Subcutaneous abdominal adipose tissue (tissue), 5 donors: Measurements from ENCODE around the gene LRRC3B.

ENCODE experiments used
- H3K27ac ChIP-seq: one replicate; pipeline ENCODE4 v1.7.0; 2013; ENCODE audit warnings: low read depth, mild to moderate bottlenecking, inconsistent platforms, low read length, moderate library complexity
- H3K27me3 ChIP-seq, 5 donors: one replicate each; pipeline ENCODE4 v1.7.0; 2013; ENCODE audit warnings: low read length in 5 of 5, inconsistent platforms in 1 of 5; ENCODE audit not compliant: control insufficient read depth in 5 of 5, insufficient read depth in 4 of 5
- H3K36me3 ChIP-seq, 5 donors: one replicate each; pipeline ENCODE4 v1.7.0; 2013; ENCODE audit warnings: low read length in 5 of 5; ENCODE audit not compliant: control insufficient read depth in 5 of 5, insufficient read depth in 5 of 5
- H3K4me1 ChIP-seq, 5 donors: one replicate each; pipeline ENCODE4 v1.7.0; 2013; ENCODE audit warnings: low read length in 5 of 5, mild to moderate bottlenecking in 3 of 5, moderate library complexity in 1 of 5; ENCODE audit not compliant: control insufficient read depth in 5 of 5, insufficient read depth in 5 of 5
- H3K4me3 ChIP-seq, 5 donors: one replicate each; pipeline ENCODE4 v1.7.0; 2013; ENCODE audit warnings: low read length in 5 of 5, low read depth in 1 of 5
- H3K9ac ChIP-seq, 5 donors: one replicate each; pipeline ENCODE4 v1.7.0; 2013; ENCODE audit warnings: low read length in 5 of 5, mild to moderate bottlenecking in 4 of 5, moderate library complexity in 3 of 5
- H3K9me3 ChIP-seq, 5 donors: one replicate each; pipeline ENCODE4 v1.7.0; 2013; ENCODE audit warnings: low read length in 5 of 5; ENCODE audit not compliant: control insufficient read depth in 5 of 5
- donor health status: healthy.
- donor health status: healthy.
- donor health status: healthy.
- donor health status: healthy.
- donor health status: healthy.

LRRC3B gene

DNA sequence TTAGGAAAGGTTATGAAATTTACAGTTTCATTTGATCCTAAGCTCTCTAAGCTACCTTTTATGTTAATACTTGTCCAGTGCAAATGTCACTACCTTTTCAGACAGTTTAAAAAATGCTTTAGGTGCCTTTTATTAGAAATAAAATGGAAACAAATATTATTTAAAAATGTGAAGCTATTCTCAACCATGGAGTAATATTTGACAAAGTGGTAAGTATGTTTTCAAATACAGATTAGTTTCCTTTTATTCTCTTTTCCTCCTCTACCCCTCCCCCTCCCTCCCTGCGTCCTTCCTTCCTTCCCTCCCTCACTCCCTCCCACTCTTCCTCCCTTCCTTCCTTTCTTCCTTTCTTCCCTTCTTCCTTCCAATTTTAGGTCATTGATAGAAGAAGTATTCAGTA lies 6.3 kb downstream of the LRRC3B start:
- Histone ChIP-seq H3K4me3 (no peak overlapping the region), H3K27ac (no peak overlapping the region), H3K9me3 (no peaks in the 10 kb centered on the region), H3K36me3 (no peaks in the 10 kb centered on the region), H3K27me3 (peaks cover 4 to 14% (median 7%) of the 10 kb centered on the region in 5 donors), H3K4me1 (peaks cover 0 to 3% (median 0%) of the 10 kb centered on the region in 5 donors), H3K9ac (no peak overlapping the region)

- no peak overlapping the region for H3K9ac ChIP-seq
- no peaks in the 10 kb centered on the region for H3K9me3 ChIP-seq
- H3K27ac ChIP-seq: no peak overlapping the region
- no peaks in the 10 kb centered on the region for H3K27me3 ChIP-seq
- H3K4me3 ChIP-seq: no peak overlapping the region
- peaks cover 0 to 3% (median 0%) of the 10 kb centered on the region in 5 donors for H3K4me1 ChIP-seq
- H3K36me3 ChIP-seq: no peaks in the 10 kb centered on the region
Observed at GRCh38 chr3:26630669-26631389, 8.3 kb downstream of the LRRC3B start.

DNA sequence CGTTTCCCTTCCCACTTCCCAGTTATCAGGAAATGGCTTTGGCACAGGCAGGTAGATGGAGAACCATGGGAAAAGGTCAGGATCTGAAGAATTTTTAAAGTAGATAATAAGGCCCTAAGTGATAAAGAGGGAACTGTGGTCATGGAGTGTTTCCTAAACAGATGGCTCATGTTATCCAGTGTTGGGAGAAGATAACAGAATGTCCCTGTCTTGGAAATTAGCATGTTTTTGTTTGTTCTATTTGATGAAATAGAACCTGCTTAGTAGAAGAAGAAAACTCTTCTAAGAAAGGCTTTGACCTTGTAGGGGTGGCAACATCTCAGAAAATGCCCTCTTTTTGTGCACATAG lies 8.8 kb downstream of the LRRC3B start:
- H3K4me1 ChIP-seq: peaks cover 0 to 3% (median 0%) of the 10 kb centered on the region in 5 donors

DNA sequence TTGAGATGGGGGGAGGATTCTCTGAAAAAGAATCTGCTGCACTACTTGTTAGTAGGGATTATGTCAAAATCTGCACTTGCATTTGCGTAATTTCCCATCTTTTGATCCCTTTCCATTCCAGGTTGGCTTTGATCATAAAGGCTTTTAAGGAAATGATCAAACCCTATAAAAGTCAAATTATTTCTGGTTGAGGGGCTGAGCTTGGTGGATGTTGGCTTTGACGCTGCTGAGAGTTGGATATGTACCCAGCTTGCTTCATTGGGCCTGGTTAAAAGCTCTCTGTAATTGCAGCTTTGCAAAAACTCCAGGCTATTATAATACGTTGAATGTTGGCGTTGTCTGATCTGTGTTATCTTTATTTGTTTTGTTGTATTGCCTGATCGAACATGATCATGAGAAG lies 12.0 kb downstream of the LRRC3B start:
- Histone ChIP-seq H3K27me3 (no peaks in the 10 kb centered on the region), H3K4me1 (peaks cover 0 to 3% (median 0%) of the 10 kb centered on the region in 5 donors), H3K36me3 (no peaks in the 10 kb centered on the region), H3K4me3 (no peak overlapping the region), H3K9ac (no peak overlapping the region), H3K27ac (no peak overlapping the region), H3K9me3 (no peaks in the 10 kb centered on the region)

More for the DNA sequence above, 8.8 kb downstream of the LRRC3B start:
- no peaks in the 10 kb centered on the region for H3K27me3 ChIP-seq
- no peak overlapping the region for H3K9ac ChIP-seq
- no peaks in the 10 kb centered on the region for H3K9me3 ChIP-seq
- H3K36me3 ChIP-seq: no peaks in the 10 kb centered on the region
- H3K27ac ChIP-seq: no peak overlapping the region
- no peak overlapping the region for H3K4me3 ChIP-seq

GRCh38 chr3:26636096-26636727 lies 13.6 kb downstream of the LRRC3B start:
- no peaks in the 10 kb centered on the region for H3K9me3 ChIP-seq
- H3K27ac ChIP-seq: no peak overlapping the region
- no peak overlapping the region for H3K9ac ChIP-seq
- H3K36me3 ChIP-seq: no peaks in the 10 kb centered on the region
- H3K4me1 ChIP-seq: no peaks in the 10 kb centered on the region
- H3K27me3 ChIP-seq: no peaks in the 10 kb centered on the region
- H3K4me3 ChIP-seq: no peak overlapping the region

- H3K4me3 ChIP-seq: no peak overlapping the region
- no peaks in the 10 kb centered on the region for H3K27me3 ChIP-seq
- no peaks in the 10 kb centered on the region for H3K4me1 ChIP-seq
- H3K9ac ChIP-seq: no peak overlapping the region
- no peak overlapping the region for H3K27ac ChIP-seq
- H3K36me3 ChIP-seq: no peaks in the 10 kb centered on the region
- no peaks in the 10 kb centered on the region for H3K9me3 ChIP-seq
Observed at GRCh38 chr3:26637698-26638097, 15.1 kb downstream of the LRRC3B start.

DNA sequence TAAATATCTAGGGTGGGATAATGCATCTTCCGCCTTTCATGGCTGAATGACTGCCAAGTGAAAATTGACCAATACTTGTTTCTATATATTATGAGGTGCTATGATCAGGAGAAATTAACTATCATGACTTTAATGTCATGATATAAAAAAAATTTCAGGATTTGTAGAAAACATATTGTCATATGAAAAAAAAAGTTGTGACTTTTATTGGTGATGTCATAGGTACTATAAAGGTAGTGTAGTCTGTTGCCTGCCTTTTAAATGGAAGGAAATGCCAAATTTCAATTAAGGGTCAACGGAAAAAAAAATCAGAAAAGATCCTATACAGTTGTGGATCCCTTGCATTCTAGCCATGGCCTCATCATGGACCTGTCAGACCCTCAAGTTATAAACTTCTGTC lies 15.5 kb downstream of the LRRC3B start:
- Histone ChIP-seq H3K27me3 (no peaks in the 10 kb centered on the region), H3K9me3 (no peaks in the 10 kb centered on the region), H3K4me3 (no peak overlapping the region), H3K27ac (no peak overlapping the region), H3K9ac (no peak overlapping the region), H3K36me3 (no peaks in the 10 kb centered on the region), H3K4me1 (no peaks in the 10 kb centered on the region)

- H3K9me3 ChIP-seq: no peaks in the 10 kb centered on the region
- H3K27me3 ChIP-seq: no peaks in the 10 kb centered on the region
- no peak overlapping the region for H3K27ac ChIP-seq
- no peak overlapping the region for H3K9ac ChIP-seq
- no peak overlapping the region for H3K4me3 ChIP-seq
- no peaks in the 10 kb centered on the region for H3K4me1 ChIP-seq
- no peaks in the 10 kb centered on the region for H3K36me3 ChIP-seq
Observed at GRCh38 chr3:26639339-26639738, 16.8 kb downstream of the LRRC3B start.

DNA sequence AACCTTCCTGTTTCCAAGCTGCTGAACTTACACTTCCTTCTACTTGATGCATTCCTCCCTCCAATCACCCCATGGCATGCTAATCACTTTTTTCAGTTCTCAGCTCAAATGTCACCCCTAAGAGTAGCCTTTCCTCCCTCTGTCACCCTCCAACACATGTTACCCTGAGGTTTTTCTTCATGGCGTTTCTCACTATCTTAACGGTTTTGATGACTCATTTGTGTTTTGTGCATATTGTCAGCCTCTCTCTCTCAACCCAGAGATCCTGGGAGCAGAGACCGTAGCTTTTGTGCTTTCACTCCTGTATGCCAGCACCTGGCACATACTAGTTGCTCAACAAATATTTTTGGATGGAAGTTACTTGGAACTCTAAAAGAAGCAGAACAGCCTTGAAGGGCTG lies 24.5 kb downstream of the LRRC3B start:
- H3K4me3 ChIP-seq: no peak overlapping the region
- H3K9me3 ChIP-seq: no peaks in the 10 kb centered on the region
- H3K9ac ChIP-seq: no peak overlapping the region
- H3K27me3 ChIP-seq: peaks cover 0 to 3% (median 0%) of the 10 kb centered on the region in 5 donors
- H3K36me3 ChIP-seq: no peaks in the 10 kb centered on the region
- H3K4me1 ChIP-seq: no peaks in the 10 kb centered on the region
- H3K27ac ChIP-seq: no peak overlapping the region

DNA sequence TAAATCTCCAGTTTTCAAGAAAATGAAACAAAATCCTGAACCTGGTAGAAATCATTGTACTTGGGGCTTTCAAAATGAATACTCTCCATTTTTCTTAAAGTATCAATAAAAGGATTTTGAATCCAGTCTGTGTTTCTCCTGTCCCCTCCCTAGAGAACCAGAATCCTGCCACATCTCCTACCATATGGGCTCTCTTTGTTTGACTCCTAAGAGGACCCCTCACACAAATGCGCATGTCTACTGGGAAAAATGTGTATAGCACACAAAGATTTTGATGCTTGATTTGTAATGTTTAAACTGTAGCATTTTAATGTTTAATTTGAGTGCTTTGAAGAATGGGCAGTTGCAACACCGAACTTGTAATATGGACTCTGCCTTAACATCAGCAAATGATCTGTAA lies 25.9 kb downstream of the LRRC3B start:
- H3K27me3 ChIP-seq: peaks cover 0 to 3% (median 0%) of the 10 kb centered on the region in 5 donors
- no peaks in the 10 kb centered on the region for H3K4me1 ChIP-seq
- H3K4me3 ChIP-seq: no peak overlapping the region
- no peak overlapping the region for H3K9ac ChIP-seq
- H3K27ac ChIP-seq: no peak overlapping the region
- no peaks in the 10 kb centered on the region for H3K9me3 ChIP-seq
- H3K36me3 ChIP-seq: no peaks in the 10 kb centered on the region
